ENCODE results near the gene OR2AT4. TPM values are rescaled to one million over a fixed set of nuclear protein-coding genes. Genes with fewer than 3 reads are reported as not detected.

Gene OR2AT4
- total and polyA plus RNA-seq, 2 donors from 2014 or later = not detected

GRCh38 chr11:75077316-75077715 lies 19.4 kb downstream of the OR2AT4 start:
- intact Hi-C loops (cut with DNase I) = no loop called here
- Histone ChIP-seq H3K27me3 (ENCODE audit: control insufficient read depth, insufficient read depth, low read length) (no peaks in the 10 kb centered on the region), H3K4me3 (ENCODE audit: low read length in 3 of 3) (no peak overlapping the region), H3K36me3 (ENCODE audit: control insufficient read depth in 2 of 3, insufficient read depth in 3 of 3, low read length in 3 of 3) (no peaks in the 10 kb centered on the region), H3K9ac (ENCODE audit: low read length in 3 of 3) (no peak overlapping the region), H3K9me3 (ENCODE audit: control insufficient read depth in 2 of 3, insufficient read depth in 1 of 3, low read length in 3 of 3) (no peaks in the 10 kb centered on the region), H3K4me1 (ENCODE audit: control insufficient read depth in 2 of 3, insufficient read depth in 2 of 3, low read depth in 1 of 3, low read length in 3 of 3) (no peaks in the 10 kb centered on the region), H3K27ac (ENCODE audit: low read depth in 2 of 2, low read length in 2 of 2) (no peak overlapping the region)
- DNase-seq (no peak), FAIRE-seq (no peak)
- no peak for TF ChIP-seq CTCF (IDR thresholded peaks at IDR 0.05; ENCODE audit: borderline replicate concordance, extremely low read depth, insufficient read depth)

GRCh38 chr11:75076671-75077070 lies 20.0 kb downstream of the OR2AT4 start:
- Histone ChIP-seq H3K4me1 (ENCODE audit: control insufficient read depth in 2 of 3, insufficient read depth in 2 of 3, low read depth in 1 of 3, low read length in 3 of 3) (no peaks in the 10 kb centered on the region), H3K36me3 (ENCODE audit: control insufficient read depth in 2 of 3, insufficient read depth in 3 of 3, low read length in 3 of 3) (no peaks in the 10 kb centered on the region), H3K4me3 (ENCODE audit: low read length in 3 of 3) (no peak overlapping the region), H3K9ac (ENCODE audit: low read length in 3 of 3) (no peak overlapping the region), H3K27me3 (ENCODE audit: control insufficient read depth, insufficient read depth, low read length) (no peaks in the 10 kb centered on the region), H3K27ac (ENCODE audit: low read depth in 2 of 2, low read length in 2 of 2) (no peak overlapping the region), H3K9me3 (ENCODE audit: control insufficient read depth in 2 of 3, insufficient read depth in 1 of 3, low read length in 3 of 3) (no peaks in the 10 kb centered on the region)
- FAIRE-seq = no peak
- intact Hi-C loops (cut with DNase I) = no loop called here
- DNase-seq = no peak
- TF ChIP-seq CTCF (IDR thresholded peaks at IDR 0.05; ENCODE audit: borderline replicate concordance, extremely low read depth, insufficient read depth) = no peak

GRCh38 chr11:75073459-75074190 lies 23.1 kb downstream of the OR2AT4 start:
- Histone ChIP-seq H3K9ac (ENCODE audit: low read length in 3 of 3) (no peak overlapping the region), H3K27ac (ENCODE audit: low read depth in 2 of 2, low read length in 2 of 2) (no peak overlapping the region), H3K4me3 (ENCODE audit: low read length in 3 of 3) (no peak overlapping the region), H3K9me3 (ENCODE audit: control insufficient read depth in 2 of 3, insufficient read depth in 1 of 3, low read length in 3 of 3) (no peaks in the 10 kb centered on the region), H3K27me3 (ENCODE audit: control insufficient read depth, insufficient read depth, low read length) (no peaks in the 10 kb centered on the region), H3K36me3 (ENCODE audit: control insufficient read depth in 2 of 3, insufficient read depth in 3 of 3, low read length in 3 of 3) (no peaks in the 10 kb centered on the region), H3K4me1 (ENCODE audit: control insufficient read depth in 2 of 3, insufficient read depth in 2 of 3, low read depth in 1 of 3, low read length in 3 of 3) (no peaks in the 10 kb centered on the region)
- DNase-seq (no peak), FAIRE-seq (no peak)
- TF ChIP-seq CTCF (IDR thresholded peaks at IDR 0.05; ENCODE audit: borderline replicate concordance, extremely low read depth, insufficient read depth) = no peak
- intact Hi-C loops (cut with DNase I) = no loop called here

- Histone ChIP-seq H3K9me3 (ENCODE audit: control insufficient read depth in 2 of 3, insufficient read depth in 1 of 3, low read length in 3 of 3) (no peaks in the 10 kb centered on the region), H3K27ac (ENCODE audit: low read depth in 2 of 2, low read length in 2 of 2) (no peak overlapping the region), H3K4me3 (ENCODE audit: low read length in 3 of 3) (no peak overlapping the region), H3K9ac (ENCODE audit: low read length in 3 of 3) (no peak overlapping the region), H3K4me1 (ENCODE audit: control insufficient read depth in 2 of 3, insufficient read depth in 2 of 3, low read depth in 1 of 3, low read length in 3 of 3) (no peaks in the 10 kb centered on the region), H3K36me3 (ENCODE audit: control insufficient read depth in 2 of 3, insufficient read depth in 3 of 3, low read length in 3 of 3) (no peaks in the 10 kb centered on the region), H3K27me3 (ENCODE audit: control insufficient read depth, insufficient read depth, low read length) (no peaks in the 10 kb centered on the region)
- DNase-seq (no peak), FAIRE-seq (no peak)
- TF ChIP-seq CTCF (IDR thresholded peaks at IDR 0.05; ENCODE audit: borderline replicate concordance, extremely low read depth, insufficient read depth) = no peak
- intact Hi-C loops (cut with DNase I) = no loop called here
Measured at GRCh38 chr11:75072582-75072981, 24.1 kb downstream of the OR2AT4 start.

Measured in kidney (tissue), 14 donors.